Keratinocyte (primary cell): ENCODE results near the gene AMZ1. TPM values are rescaled to one million over a fixed set of nuclear protein-coding genes. Genes with fewer than 3 reads are reported as not detected.

Experiments used
- DNase-seq: peaks from one replicate; pipeline ENCODE4 v3.0.0-alpha.2; 2011; ENCODE audit warnings: low read depth, missing footprints, low spot score
- FAIRE-seq: peaks from 2 replicates; lab custom pipeline; 2011; peaks lifted over from hg19 to GRCh38; lab: Jason Lieb, UNC
- H2AFZ ChIP-seq: 2 replicates; pipeline ENCODE4 v1.6.0; 2012; ENCODE audit warnings: low read length, control low read depth, inconsistent platforms; ENCODE audit not compliant: control insufficient read depth
- H3K27ac ChIP-seq: 2 replicates; pipeline ENCODE4 v1.5.1; 2011; ENCODE audit warnings: low read length; ENCODE audit not compliant: control insufficient read depth, insufficient read depth
- H3K27me3 ChIP-seq: 3 replicates; pipeline ENCODE4 v1.6.0; 2011; ENCODE audit warnings: low read length; ENCODE audit not compliant: control insufficient read depth, insufficient read depth; ENCODE audit errors: extremely low read depth
- H3K36me3 ChIP-seq, 2 experiments: 2 replicates in 1 of 2; 3 replicates in 1 of 2; pipeline ENCODE4 v1.5.1; 2011; ENCODE audit warnings: low read length in 2 of 2, mild to moderate bottlenecking in 1 of 2; ENCODE audit not compliant: control insufficient read depth in 2 of 2, insufficient read depth in 2 of 2; ENCODE audit errors: extremely low read depth in 1 of 2
- H3K4me1 ChIP-seq: 3 replicates; pipeline ENCODE4 v1.5.1; 2011; ENCODE audit warnings: low read length; ENCODE audit not compliant: control insufficient read depth, insufficient read depth; ENCODE audit errors: extremely low read depth
- H3K4me2 ChIP-seq: 3 replicates; pipeline ENCODE4 v1.6.0; 2011; ENCODE audit warnings: low read depth, low read length; ENCODE audit not compliant: control insufficient read depth, insufficient read depth; ENCODE audit errors: extremely low read depth
- H3K4me3 ChIP-seq, 3 experiments: fragments of 200-600 bp in 1 of 3; sonication (generic) in 1 of 3; 2 replicates in 2 of 3; 3 replicates in 1 of 3; pipeline ENCODE4 v1.5.1; 2011 to 2016; ENCODE audit warnings: low read length in 3 of 3, mild to moderate bottlenecking in 3 of 3, control low read depth in 2 of 3, inconsistent platforms in 1 of 3, low read depth in 1 of 3, mixed read lengths in 1 of 3, mixed run types in 1 of 3, moderate library complexity in 1 of 3; ENCODE audit not compliant: control insufficient read depth in 2 of 3, insufficient read depth in 2 of 3; ENCODE audit errors: extremely low read depth in 1 of 3
- H3K79me2 ChIP-seq: 2 replicates; pipeline ENCODE4 v1.6.0; 2012; ENCODE audit warnings: low read length; ENCODE audit not compliant: control insufficient read depth, insufficient read depth
- H3K9ac ChIP-seq: 3 replicates; pipeline ENCODE4 v1.6.0; 2011; ENCODE audit warnings: low read length; ENCODE audit not compliant: control insufficient read depth, insufficient read depth; ENCODE audit errors: extremely low read depth
- H3K9me1 ChIP-seq: 3 replicates; pipeline ENCODE4 v1.6.0; 2011; ENCODE audit warnings: low read length; ENCODE audit not compliant: control insufficient read depth, insufficient read depth; ENCODE audit errors: extremely low read depth
- H3K9me3 ChIP-seq: 2 replicates; pipeline ENCODE4 v1.5.1; 2012; ENCODE audit warnings: low read depth, low read length; ENCODE audit not compliant: control insufficient read depth
- H4K20me1 ChIP-seq: 3 replicates; pipeline ENCODE4 v1.6.0; 2011; ENCODE audit warnings: low read length; ENCODE audit not compliant: control insufficient read depth, insufficient read depth; ENCODE audit errors: extremely low read depth
- EZH2 ChIP-seq: IDR thresholded peaks from one replicate; pipeline ENCODE4 v1.6.1; 2012; ENCODE audit warnings: inconsistent platforms, mild to moderate bottlenecking, low read length, moderate library complexity
- dilution Hi-C: fragments of 300-500 bp; cut with MboI; formaldehyde crosslinking; loops from one replicate; pipeline ENCODE4 v1.7.0; 2020; ENCODE audit warnings: low sequenced_read_pairs; ENCODE audit not compliant: extremely low pct_ligation_motif_present
- polyA plus RNA-seq, 5 experiments: library from polyadenylated mRNA; depleted of rRNA in 3 of 5; stranded (reverse) in 3 of 5; stranded (forward) in 1 of 5; unstranded in 1 of 5; fragments of >200 nt; gene quantifications; 1 replicate in 1 of 5; 2 replicates in 3 of 5; 3 replicates in 1 of 5; pipeline versions ENCODE4 v1.2.1 to v1.2.3, GENCODE V29; 2011 to 2012; ENCODE audit warnings: missing spikeins in 2 of 5, low read depth in 1 of 5, low replicate concordance in 1 of 5
- TF ChIP-seq, protein P1 (sequence below), 3 experiments: IDR thresholded peaks in 1 of 3; conservative IDR thresholded peaks in 1 of 3; optimal IDR thresholded peaks in 1 of 3; 2 replicates in 2 of 3; 3 replicates in 1 of 3; pipeline versions ENCODE3 to v1.5.1; 2011; ENCODE audit warnings: low read length in 3 of 3, mild to moderate bottlenecking in 3 of 3, moderate library complexity in 2 of 3, control low read depth in 1 of 3, inconsistent platforms in 1 of 3; ENCODE audit not compliant: insufficient read depth in 2 of 3; ENCODE audit errors: extremely low read depth in 1 of 3

Gene AMZ1
- polyA plus RNA-seq, 1 donor (not counting 4 experiments of a cell fraction or from before 2014, with no cell fraction given): 0.04 TPM

DNA sequence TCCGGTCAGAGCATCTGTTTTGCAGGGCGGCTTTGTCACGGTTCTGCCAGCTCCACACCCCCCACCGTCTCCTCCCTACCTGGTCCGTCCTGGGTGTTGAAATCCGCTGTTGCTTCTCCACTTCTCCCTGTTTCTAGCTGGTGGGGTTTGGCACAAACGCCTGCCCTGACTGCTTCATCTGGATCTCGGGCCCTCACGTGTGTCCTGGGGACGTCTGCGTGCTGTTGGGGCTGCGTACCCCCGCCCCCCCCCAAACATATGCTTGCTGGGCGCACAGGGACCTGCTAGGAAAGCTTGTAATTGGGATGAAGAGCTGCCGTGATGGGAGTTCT is 11.3 kb downstream of the AMZ1 start:
- H3K9me3 ChIP-seq: no peaks in the 10 kb centered on the region
- no peak overlapping the region for H2AFZ ChIP-seq

GRCh38 chr7:2700141-2700850 is 12.3 kb downstream of the AMZ1 start:
- H3K4me3 ChIP-seq: no peak overlapping the region
- no peaks in the 10 kb centered on the region for H3K9me3 ChIP-seq
- TF ChIP-seq, protein P1, sequence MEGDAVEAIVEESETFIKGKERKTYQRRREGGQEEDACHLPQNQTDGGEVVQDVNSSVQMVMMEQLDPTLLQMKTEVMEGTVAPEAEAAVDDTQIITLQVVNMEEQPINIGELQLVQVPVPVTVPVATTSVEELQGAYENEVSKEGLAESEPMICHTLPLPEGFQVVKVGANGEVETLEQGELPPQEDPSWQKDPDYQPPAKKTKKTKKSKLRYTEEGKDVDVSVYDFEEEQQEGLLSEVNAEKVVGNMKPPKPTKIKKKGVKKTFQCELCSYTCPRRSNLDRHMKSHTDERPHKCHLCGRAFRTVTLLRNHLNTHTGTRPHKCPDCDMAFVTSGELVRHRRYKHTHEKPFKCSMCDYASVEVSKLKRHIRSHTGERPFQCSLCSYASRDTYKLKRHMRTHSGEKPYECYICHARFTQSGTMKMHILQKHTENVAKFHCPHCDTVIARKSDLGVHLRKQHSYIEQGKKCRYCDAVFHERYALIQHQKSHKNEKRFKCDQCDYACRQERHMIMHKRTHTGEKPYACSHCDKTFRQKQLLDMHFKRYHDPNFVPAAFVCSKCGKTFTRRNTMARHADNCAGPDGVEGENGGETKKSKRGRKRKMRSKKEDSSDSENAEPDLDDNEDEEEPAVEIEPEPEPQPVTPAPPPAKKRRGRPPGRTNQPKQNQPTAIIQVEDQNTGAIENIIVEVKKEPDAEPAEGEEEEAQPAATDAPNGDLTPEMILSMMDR (optimal IDR thresholded peaks at IDR 0.05 in 1 of 3, IDR thresholded peaks at IDR 0.05 in 1 of 3, conservative IDR thresholded peaks at IDR 0.05 in 1 of 3; ENCODE audit: extremely low read depth in 1 of 3, insufficient read depth in 2 of 3, low read length in 3 of 3): no peak
- no peak for TF ChIP-seq EZH2
- no peak overlapping the region for H2AFZ ChIP-seq
- H3K79me2 ChIP-seq: no peaks in the 10 kb centered on the region
- dilution Hi-C loops: no loop called here
- no peaks in the 10 kb centered on the region for H4K20me1 ChIP-seq
- no peaks in the 10 kb centered on the region for H3K36me3 ChIP-seq
- H3K4me1 ChIP-seq: no peaks in the 10 kb centered on the region
- FAIRE-seq: no peak
- H3K9ac ChIP-seq: no peak overlapping the region
- H3K27ac ChIP-seq: no peak overlapping the region
- no peak for DNase-seq
- no peak overlapping the region for H3K4me2 ChIP-seq
- H3K27me3 ChIP-seq: peaks cover 9% of the 10 kb centered on the region
- H3K9me1 ChIP-seq: no peaks in the 10 kb centered on the region

More for the DNA sequence above, 11.3 kb downstream of the AMZ1 start:
- Histone ChIP-seq H3K9ac (no peak overlapping the region), H4K20me1 (no peaks in the 10 kb centered on the region), H3K27me3 (peaks cover 9% of the 10 kb centered on the region), H3K4me1 (no peaks in the 10 kb centered on the region), H3K9me1 (no peaks in the 10 kb centered on the region), H3K27ac (no peak overlapping the region), H3K4me3 (no peak overlapping the region), H3K79me2 (no peaks in the 10 kb centered on the region), H3K4me2 (no peak overlapping the region), H3K36me3 (no peaks in the 10 kb centered on the region)
- dilution Hi-C loops: no loop called here
- FAIRE-seq (no peak), DNase-seq (no peak)
- TF ChIP-seq, protein P1 (optimal IDR thresholded peaks at IDR 0.05 in 1 of 3, IDR thresholded peaks at IDR 0.05 in 1 of 3, conservative IDR thresholded peaks at IDR 0.05 in 1 of 3; ENCODE audit: extremely low read depth in 1 of 3, insufficient read depth in 2 of 3, low read length in 3 of 3): no peak
- TF ChIP-seq EZH2: no peak
